ENCODE results near the gene ILK.

Gene ILK

DNA sequence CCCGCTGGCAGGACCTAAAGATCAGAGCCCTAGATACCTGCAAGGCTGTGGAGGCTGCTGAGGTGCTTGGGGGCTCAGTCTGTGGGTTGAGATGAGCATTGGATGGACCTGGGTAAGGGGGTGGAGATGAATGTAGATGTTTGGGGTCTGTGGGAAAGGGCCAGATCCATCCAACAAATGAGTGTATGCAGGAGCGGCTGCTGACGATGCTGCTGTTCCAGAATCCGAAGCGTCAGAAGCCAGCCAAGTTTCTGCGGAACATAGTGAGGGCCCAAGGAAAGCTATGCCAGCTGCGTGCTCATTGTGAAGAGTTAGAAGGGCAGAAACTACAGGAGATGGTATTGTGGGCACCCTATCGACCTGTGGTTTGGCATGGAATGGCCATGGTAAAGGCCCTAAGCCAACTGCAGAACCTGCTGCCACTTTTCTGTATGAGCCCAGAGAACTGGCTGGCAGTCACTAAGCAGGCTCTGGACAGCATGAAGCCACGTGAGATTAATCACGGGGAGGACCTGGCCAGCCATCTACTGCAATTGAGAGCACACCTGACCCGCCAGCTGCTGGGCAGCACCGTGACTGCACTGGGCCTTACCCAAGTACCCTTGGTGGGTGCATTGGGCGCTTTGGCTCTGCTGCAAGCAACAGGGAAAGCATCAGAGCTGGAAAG lies 36.7 kb upstream of the ILK start:
- TF ChIP-seq, protein P1, sequence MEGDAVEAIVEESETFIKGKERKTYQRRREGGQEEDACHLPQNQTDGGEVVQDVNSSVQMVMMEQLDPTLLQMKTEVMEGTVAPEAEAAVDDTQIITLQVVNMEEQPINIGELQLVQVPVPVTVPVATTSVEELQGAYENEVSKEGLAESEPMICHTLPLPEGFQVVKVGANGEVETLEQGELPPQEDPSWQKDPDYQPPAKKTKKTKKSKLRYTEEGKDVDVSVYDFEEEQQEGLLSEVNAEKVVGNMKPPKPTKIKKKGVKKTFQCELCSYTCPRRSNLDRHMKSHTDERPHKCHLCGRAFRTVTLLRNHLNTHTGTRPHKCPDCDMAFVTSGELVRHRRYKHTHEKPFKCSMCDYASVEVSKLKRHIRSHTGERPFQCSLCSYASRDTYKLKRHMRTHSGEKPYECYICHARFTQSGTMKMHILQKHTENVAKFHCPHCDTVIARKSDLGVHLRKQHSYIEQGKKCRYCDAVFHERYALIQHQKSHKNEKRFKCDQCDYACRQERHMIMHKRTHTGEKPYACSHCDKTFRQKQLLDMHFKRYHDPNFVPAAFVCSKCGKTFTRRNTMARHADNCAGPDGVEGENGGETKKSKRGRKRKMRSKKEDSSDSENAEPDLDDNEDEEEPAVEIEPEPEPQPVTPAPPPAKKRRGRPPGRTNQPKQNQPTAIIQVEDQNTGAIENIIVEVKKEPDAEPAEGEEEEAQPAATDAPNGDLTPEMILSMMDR (IDR thresholded peaks at IDR 0.05; ENCODE audit: control insufficient read depth, extremely low read depth, insufficient read depth) = no peak
- H3K4me3 ChIP-seq (ENCODE audit: low read depth, low read length) = no peak overlapping the region
- no peak for DNase-seq (ENCODE audit: low read depth)

DNA sequence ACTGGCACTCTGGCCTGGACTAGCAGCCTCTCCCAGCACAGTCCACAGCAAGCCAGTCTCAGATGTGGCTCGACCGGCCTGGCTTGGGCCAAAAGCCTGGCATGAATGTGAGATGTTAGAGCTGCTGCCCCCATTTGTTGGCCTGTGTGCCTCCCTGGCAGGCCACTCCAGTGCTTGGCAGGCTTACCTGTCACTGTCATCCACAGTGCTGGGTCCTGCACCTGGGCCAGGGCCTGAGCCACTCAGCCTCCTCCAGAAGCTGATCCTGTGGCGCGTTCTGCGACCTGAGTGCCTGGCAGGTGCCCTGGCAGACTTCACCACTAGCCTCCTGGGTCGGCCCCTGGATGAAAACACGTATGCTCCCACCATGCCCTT lies 36.2 kb upstream of the ILK start:
- TF ChIP-seq, protein P1 (IDR thresholded peaks at IDR 0.05; ENCODE audit: control insufficient read depth, extremely low read depth, insufficient read depth) = no peak
- no peak overlapping the region for H3K4me3 ChIP-seq (ENCODE audit: low read depth, low read length)
- peak; percentile 75 for DNase-seq (ENCODE audit: low read depth)

DNA sequence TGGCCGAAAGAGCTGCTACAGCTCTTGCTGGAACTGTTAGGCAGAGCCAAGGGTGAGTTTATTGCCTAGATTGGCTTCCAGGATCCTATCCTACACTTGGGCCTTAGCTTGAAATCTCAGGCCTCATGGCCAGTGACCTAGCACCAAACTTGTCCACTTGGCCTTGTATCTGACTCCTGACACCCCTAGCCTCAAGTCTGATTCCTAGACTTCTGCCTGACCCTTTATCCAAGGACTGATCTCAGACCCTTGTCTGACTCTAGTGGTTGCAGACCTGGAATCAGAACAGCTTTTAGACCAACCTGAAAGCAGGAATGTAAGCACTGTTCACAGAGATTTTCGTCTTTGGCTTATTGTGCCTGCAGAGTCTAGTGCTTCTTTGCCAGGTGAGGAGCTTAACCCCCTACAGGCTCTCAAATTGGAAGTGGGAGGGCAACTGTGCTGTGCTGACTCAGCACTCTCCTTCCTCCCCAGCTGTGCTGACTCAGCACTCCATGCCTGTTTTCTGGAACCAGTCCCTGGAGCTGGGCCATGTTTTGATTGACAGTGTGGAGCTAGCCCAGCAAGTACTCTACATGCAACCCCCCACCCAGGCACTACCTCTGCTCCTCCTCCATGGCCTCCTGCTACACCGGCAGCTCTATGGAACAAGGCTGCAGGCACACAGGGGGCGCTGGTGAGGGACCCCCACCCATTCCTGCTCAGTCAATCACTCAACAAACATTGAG lies 35.2 kb upstream of the ILK start:
- TF ChIP-seq, protein P1 (IDR thresholded peaks at IDR 0.05; ENCODE audit: control insufficient read depth, extremely low read depth, insufficient read depth) = no peak
- DNase-seq (ENCODE audit: low read depth) = peak; percentile 76
- H3K4me3 ChIP-seq (ENCODE audit: low read depth, low read length) = no peak overlapping the region

DNA sequence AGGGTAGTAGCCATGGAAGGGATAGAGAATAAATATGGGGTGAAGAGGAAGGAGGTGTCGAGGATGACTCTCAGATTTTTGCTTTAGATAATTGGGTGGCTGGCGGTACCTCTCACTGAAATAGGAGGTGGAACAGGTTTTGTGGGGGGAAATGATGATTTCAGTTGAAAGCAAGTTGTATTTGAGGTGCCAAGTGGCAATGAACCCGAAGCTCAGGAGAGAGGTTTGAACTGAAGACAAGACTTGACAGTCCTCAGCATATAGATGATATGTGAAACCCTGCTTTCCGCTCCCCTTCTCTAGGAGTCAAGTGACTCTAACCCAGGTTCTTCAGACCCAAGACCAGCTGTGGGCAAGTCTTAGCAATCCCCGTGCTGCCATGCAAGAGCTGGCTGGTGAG lies 33.9 kb upstream of the ILK start:
- DNase-seq (ENCODE audit: low read depth) = no peak
- TF ChIP-seq, protein P1 (IDR thresholded peaks at IDR 0.05; ENCODE audit: control insufficient read depth, extremely low read depth, insufficient read depth) = no peak

DNA sequence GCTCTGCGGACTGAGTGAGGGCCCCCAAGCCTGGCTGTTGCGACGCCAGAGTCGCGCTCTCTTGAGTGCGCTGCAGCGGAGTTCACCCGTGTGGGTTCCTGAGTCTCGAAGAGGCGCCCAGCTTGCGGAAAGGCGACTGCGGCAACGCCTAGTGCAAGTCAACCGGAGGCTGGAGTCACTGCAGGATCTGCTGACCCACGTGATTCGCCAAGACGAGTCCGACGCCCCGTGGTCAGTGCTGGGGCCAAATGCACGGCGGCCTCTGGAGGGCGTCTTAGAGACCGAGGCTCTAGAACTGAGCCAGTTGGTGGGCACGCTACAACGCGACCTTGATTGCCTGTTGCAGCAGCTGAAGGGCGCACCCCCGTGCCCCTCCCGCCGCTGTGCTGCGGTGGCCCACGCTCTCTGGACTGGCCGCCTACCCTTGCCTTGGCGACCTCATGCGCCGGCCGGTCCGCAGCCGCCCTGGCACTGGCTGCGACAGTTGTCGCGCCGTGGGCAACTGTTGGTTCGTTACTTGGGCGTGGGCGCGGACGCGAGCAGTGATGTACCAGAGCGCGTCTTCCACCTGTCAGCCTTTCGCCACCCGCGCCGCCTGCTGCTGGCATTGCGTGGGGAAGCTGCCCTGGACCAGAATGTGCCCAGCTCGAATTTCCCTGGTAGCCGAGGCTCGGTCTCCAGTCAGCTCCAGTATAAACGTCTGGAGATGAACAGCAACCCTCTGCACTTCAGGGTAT lies 32.7 kb upstream of the ILK start:
- DNase-seq (ENCODE audit: low read depth) = no peak
- H3K4me3 ChIP-seq (ENCODE audit: low read depth, low read length) = no peak overlapping the region
- TF ChIP-seq, protein P1 (IDR thresholded peaks at IDR 0.05; ENCODE audit: control insufficient read depth, extremely low read depth, insufficient read depth) = no peak

More for the DNA sequence above, 33.9 kb upstream of the ILK start:
- H3K4me3 ChIP-seq (ENCODE audit: low read depth, low read length) = no peak overlapping the region

DNA sequence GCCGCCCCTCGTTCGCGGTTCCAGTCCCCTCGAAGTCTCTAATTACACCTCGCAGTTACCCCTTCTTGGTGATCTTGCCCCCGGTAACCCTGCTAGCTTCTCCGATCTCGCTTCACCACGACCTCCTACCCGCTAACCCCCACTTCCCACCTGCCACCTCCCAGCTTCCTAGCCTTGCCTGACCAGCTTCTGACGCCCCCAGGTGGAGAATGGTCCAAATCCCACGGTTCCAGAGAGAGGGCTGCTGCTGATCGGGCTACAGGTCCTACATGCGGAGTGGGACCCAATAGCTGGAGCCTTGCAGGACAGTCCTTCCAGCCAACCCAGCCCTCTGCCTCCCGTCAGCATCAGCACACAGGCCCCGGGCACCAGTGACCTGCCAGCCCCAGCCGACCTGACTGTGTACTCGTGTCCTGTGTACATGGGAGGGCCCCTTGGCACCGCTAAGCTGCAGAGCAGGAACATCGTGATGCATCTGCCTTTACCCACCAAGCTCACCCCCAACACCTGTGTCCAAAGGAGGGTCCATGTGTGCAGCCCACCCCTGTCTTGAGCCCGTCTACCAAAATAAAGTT lies 32.1 kb upstream of the ILK start:
- TF ChIP-seq, protein P1 (IDR thresholded peaks at IDR 0.05; ENCODE audit: control insufficient read depth, extremely low read depth, insufficient read depth) = no peak
- no peak for DNase-seq (ENCODE audit: low read depth)
- H3K4me3 ChIP-seq (ENCODE audit: low read depth, low read length) = no peak overlapping the region
